Measurements from ENCODE around the gene OR2L5.

Gene OR2L5
- long read RNA-seq, partial matches to known transcripts, result 1 of 1 reads
- long read RNA-seq, other reads (novel, unspliced or antisense), result 0 of 1 reads

DNA sequence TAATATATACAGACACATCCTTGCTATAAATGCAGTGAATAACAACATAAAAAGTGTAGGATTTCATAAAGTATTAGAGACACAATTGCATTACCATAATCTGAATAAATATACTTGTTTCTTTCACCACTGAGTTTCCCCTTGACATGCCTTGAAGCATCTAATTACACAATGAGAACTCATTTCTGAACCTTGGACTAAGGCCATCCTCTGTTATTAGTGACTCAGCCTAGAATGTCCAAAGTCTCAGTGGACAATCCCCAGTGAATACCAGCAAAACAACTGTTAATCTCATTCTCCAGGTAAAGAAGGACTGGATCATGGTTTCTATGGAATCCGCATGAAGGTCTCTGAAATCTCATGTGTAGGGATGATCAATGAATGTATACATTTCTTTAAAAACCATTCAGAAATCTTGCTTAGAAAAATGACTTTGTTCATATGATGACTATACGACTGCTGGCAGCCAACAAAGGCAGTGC is at the start of gene OR2L5:
OR2L5 (plus strand) TSS at position 432 of the 482 bp plus-strand sequence. CDS start 8,288 bp downstream, outside the sequence.
- Histone ChIP-seq H3K4me3 (replicated peaks; ENCODE audit: insufficient read depth, low read length) (no peak within 1 kb of the TSS), H3K27ac (replicated peaks) (no peak within 1 kb of the TSS), H3K27me3 (ENCODE audit: insufficient read depth, poor library complexity, severe bottlenecking) (no peaks in the 10 kb centered on the region)
- DNase-seq (ENCODE audit: low read depth in 1 of 2, low spot score in 1 of 2), result no peak
- TF ChIP-seq, protein P1, sequence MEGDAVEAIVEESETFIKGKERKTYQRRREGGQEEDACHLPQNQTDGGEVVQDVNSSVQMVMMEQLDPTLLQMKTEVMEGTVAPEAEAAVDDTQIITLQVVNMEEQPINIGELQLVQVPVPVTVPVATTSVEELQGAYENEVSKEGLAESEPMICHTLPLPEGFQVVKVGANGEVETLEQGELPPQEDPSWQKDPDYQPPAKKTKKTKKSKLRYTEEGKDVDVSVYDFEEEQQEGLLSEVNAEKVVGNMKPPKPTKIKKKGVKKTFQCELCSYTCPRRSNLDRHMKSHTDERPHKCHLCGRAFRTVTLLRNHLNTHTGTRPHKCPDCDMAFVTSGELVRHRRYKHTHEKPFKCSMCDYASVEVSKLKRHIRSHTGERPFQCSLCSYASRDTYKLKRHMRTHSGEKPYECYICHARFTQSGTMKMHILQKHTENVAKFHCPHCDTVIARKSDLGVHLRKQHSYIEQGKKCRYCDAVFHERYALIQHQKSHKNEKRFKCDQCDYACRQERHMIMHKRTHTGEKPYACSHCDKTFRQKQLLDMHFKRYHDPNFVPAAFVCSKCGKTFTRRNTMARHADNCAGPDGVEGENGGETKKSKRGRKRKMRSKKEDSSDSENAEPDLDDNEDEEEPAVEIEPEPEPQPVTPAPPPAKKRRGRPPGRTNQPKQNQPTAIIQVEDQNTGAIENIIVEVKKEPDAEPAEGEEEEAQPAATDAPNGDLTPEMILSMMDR (IDR thresholded peaks at IDR 0.05; ENCODE audit: insufficient read depth, low read length), result no peak
- TF ChIP-seq, protein P2, sequence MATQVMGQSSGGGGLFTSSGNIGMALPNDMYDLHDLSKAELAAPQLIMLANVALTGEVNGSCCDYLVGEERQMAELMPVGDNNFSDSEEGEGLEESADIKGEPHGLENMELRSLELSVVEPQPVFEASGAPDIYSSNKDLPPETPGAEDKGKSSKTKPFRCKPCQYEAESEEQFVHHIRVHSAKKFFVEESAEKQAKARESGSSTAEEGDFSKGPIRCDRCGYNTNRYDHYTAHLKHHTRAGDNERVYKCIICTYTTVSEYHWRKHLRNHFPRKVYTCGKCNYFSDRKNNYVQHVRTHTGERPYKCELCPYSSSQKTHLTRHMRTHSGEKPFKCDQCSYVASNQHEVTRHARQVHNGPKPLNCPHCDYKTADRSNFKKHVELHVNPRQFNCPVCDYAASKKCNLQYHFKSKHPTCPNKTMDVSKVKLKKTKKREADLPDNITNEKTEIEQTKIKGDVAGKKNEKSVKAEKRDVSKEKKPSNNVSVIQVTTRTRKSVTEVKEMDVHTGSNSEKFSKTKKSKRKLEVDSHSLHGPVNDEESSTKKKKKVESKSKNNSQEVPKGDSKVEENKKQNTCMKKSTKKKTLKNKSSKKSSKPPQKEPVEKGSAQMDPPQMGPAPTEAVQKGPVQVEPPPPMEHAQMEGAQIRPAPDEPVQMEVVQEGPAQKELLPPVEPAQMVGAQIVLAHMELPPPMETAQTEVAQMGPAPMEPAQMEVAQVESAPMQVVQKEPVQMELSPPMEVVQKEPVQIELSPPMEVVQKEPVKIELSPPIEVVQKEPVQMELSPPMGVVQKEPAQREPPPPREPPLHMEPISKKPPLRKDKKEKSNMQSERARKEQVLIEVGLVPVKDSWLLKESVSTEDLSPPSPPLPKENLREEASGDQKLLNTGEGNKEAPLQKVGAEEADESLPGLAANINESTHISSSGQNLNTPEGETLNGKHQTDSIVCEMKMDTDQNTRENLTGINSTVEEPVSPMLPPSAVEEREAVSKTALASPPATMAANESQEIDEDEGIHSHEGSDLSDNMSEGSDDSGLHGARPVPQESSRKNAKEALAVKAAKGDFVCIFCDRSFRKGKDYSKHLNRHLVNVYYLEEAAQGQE (IDR thresholded peaks at IDR 0.05; ENCODE audit: insufficient replicate concordance, low read depth), result no peak
- TF ChIP-seq POLR2AphosphoS5 (IDR thresholded peaks at IDR 0.05; ENCODE audit: low read depth), result no peak
- TF ChIP-seq SPI1 (IDR thresholded peaks at IDR 0.05; ENCODE audit: borderline replicate concordance, low read depth), result no peak
- TF ChIP-seq GABPA (IDR thresholded peaks at IDR 0.05; ENCODE audit: low read depth), result no peak

DNA sequence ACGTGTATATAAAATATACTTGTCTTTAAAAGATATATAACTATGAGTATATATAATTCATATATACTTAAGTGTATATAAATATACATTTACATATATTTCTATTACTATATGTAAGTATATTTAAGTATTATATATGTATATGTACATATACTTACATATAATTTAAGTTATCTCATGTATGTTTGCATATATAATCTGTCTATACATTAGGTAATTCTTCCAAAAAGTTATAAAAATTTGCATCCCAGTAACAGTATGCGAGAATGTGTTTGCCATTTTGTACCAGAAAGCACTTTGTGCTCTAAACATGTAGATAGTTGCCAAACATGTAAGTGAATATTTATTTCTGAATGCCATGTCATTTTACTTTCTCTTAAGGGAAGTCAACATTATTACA is 48.5 kb upstream of the OR2L5 start, which contains the start of gene OR2AK2:
OR2AK2 (plus strand) TSS at position 301 of the 400 bp plus-strand sequence. CDS start 144 bp downstream, outside the sequence.
- DNase-seq (ENCODE audit: low read depth in 1 of 2, low spot score in 1 of 2), result no peak
- TF ChIP-seq GABPA (IDR thresholded peaks at IDR 0.05; ENCODE audit: low read depth) (no peak), SPI1 (IDR thresholded peaks at IDR 0.05; ENCODE audit: borderline replicate concordance, low read depth) (no peak), POLR2AphosphoS5 (IDR thresholded peaks at IDR 0.05; ENCODE audit: low read depth) (no peak)
- TF ChIP-seq, protein P2 (IDR thresholded peaks at IDR 0.05; ENCODE audit: insufficient replicate concordance, low read depth), result no peak
- TF ChIP-seq, protein P1 (IDR thresholded peaks at IDR 0.05; ENCODE audit: insufficient read depth, low read length), result no peak
- no peak within 1 kb of the TSS for H3K4me3 ChIP-seq (replicated peaks; ENCODE audit: insufficient read depth, low read length)
- no peaks in the 10 kb centered on the region for H3K27me3 ChIP-seq (ENCODE audit: insufficient read depth, poor library complexity, severe bottlenecking)
- no peak within 1 kb of the TSS for H3K27ac ChIP-seq (replicated peaks)

GRCh38 chr1:247966532-247967204 is 46.8 kb upstream of the OR2L5 start:
- H3K27me3 ChIP-seq (ENCODE audit: insufficient read depth, poor library complexity, severe bottlenecking), result no peaks in the 10 kb centered on the region
- no peak overlapping the region for H3K4me3 ChIP-seq (replicated peaks; ENCODE audit: insufficient read depth, low read length)
- no peak overlapping the region for H3K27ac ChIP-seq (replicated peaks)
- DNase-seq (ENCODE audit: low read depth in 1 of 2, low spot score in 1 of 2), result no peak
- TF ChIP-seq POLR2AphosphoS5 (IDR thresholded peaks at IDR 0.05; ENCODE audit: low read depth), result no peak
- TF ChIP-seq, protein P2 (IDR thresholded peaks at IDR 0.05; ENCODE audit: insufficient replicate concordance, low read depth), result no peak
- TF ChIP-seq GABPA (IDR thresholded peaks at IDR 0.05; ENCODE audit: low read depth), result no peak
- no peak for TF ChIP-seq SPI1 (IDR thresholded peaks at IDR 0.05; ENCODE audit: borderline replicate concordance, low read depth)
- TF ChIP-seq, protein P1 (IDR thresholded peaks at IDR 0.05; ENCODE audit: insufficient read depth, low read length), result no peak

Measured in HL-60 (cell line).